Measurements from ENCODE around the gene MSI2. TPM values are rescaled to one million over a fixed set of nuclear protein-coding genes. Genes with fewer than 3 reads are reported as not detected.
A peak's percentile ranks its signal among the peaks of the same experiment; 100 is the strongest.

The MSI2 gene
- total RNA-seq, 2 experiments from 2014 or later, result 131 to 164 TPM

- BruUV-seq (replicated peaks), result no TSS peak
- H3K79me2 ChIP-seq (ENCODE audit: insufficient read depth, low read depth, low read length), result no peaks in the 10 kb centered on the region; the same call in 1 of the 2 replicates
- peak overlapping the region; percentile 19; the same call in 1 of the 2 replicates for H3K4me2 ChIP-seq (ENCODE audit: low read length)
- no peak overlapping the region for H2AFZ ChIP-seq (ENCODE audit: low read length)
- no peak overlapping the region for H3K27ac ChIP-seq (ENCODE audit: low read depth, low read length, poor library complexity, severe bottlenecking)
- H4K20me1 ChIP-seq (ENCODE audit: insufficient read depth, low read length), result no peaks in the 10 kb centered on the region
- no peaks in the 10 kb centered on the region for H3K9me2 ChIP-seq (ENCODE audit: insufficient read depth, low read length)
- intact Hi-C loops (cut with micrococcal nuclease; ENCODE audit: unreplicated experiment), result loop anchor here (5.0 kb wide), 4 partner anchors 42 to 267 kb away; partner anchors contain the start of gene MSI2
- no peak overlapping the region for H3K4me3 ChIP-seq (ENCODE audit: low read depth, low read length, poor library complexity, severe bottlenecking)
- peaks cover 35% of the 10 kb centered on the region for H3K36me3 ChIP-seq (ENCODE audit: insufficient read depth, low read length)
- TF ChIP-seq CTCF (conservative IDR thresholded peaks at IDR 0.05; ENCODE audit: low read length) (peak; percentile 52), EZH2phosphoT487 (IDR thresholded peaks at IDR 0.05; ENCODE audit: borderline replicate concordance, low read depth, low read length) (no peak)
- peaks cover 53% of the 10 kb centered on the region for H3K4me1 ChIP-seq (ENCODE audit: insufficient read depth, low read length, poor library complexity, severe bottlenecking)
- DNase-seq (ENCODE audit: low spot score), result peak; percentile 52
- CTCF ChIA-PET (ENCODE audit: unreplicated experiment), result no interaction called here
- H3K9me3 ChIP-seq (ENCODE audit: low read length), result no peaks in the 10 kb centered on the region
- POLR2A ChIA-PET, result interaction anchor here (1.1 to 1.6 kb wide), 3 partner anchors 12 to 141 kb away, joined by 3 to 7 read pairs (median 5); no protein-coding TSS in a partner anchor
These were observed 143.4 kb downstream of the MSI2 start for GRCh38 chr17:57399690-57400089.

- ChIA-PET POLR2A (interaction anchor here (0.9 to 1.6 kb wide), 4 partner anchors 13 to 142 kb away, joined by 3 to 7 read pairs (median 4); no protein-coding TSS in a partner anchor), CTCF (ENCODE audit: unreplicated experiment) (no interaction called here)
- peaks cover 30% of the 10 kb centered on the region for H3K36me3 ChIP-seq (ENCODE audit: insufficient read depth, low read length)
- no peak overlapping the region for H2AFZ ChIP-seq (ENCODE audit: low read length)
- no peak for TF ChIP-seq EZH2phosphoT487 (IDR thresholded peaks at IDR 0.05; ENCODE audit: borderline replicate concordance, low read depth, low read length)
- TF ChIP-seq CTCF (conservative IDR thresholded peaks at IDR 0.05; ENCODE audit: low read length), result no peak
- intact Hi-C loops (cut with micrococcal nuclease; ENCODE audit: unreplicated experiment), result loop anchor here (5.0 kb wide), 4 partner anchors 43 to 268 kb away; partner anchors contain the start of gene MSI2
- peaks cover 53% of the 10 kb centered on the region for H3K4me1 ChIP-seq (ENCODE audit: insufficient read depth, low read length, poor library complexity, severe bottlenecking)
- no peaks in the 10 kb centered on the region for H4K20me1 ChIP-seq (ENCODE audit: insufficient read depth, low read length)
- H3K79me2 ChIP-seq (ENCODE audit: insufficient read depth, low read depth, low read length), result no peaks in the 10 kb centered on the region; the same call in 1 of the 2 replicates
- no peaks in the 10 kb centered on the region for H3K9me2 ChIP-seq (ENCODE audit: insufficient read depth, low read length)
- no peak overlapping the region for H3K4me2 ChIP-seq (ENCODE audit: low read length)
- H3K27ac ChIP-seq (ENCODE audit: low read depth, low read length, poor library complexity, severe bottlenecking), result no peak overlapping the region
- no peak overlapping the region for H3K4me3 ChIP-seq (ENCODE audit: low read depth, low read length, poor library complexity, severe bottlenecking)
- DNase-seq (ENCODE audit: low spot score), result no peak
- BruUV-seq (replicated peaks), result no TSS peak
- no peaks in the 10 kb centered on the region for H3K9me3 ChIP-seq (ENCODE audit: low read length)
These were observed 144.3 kb downstream of the MSI2 start for GRCh38 chr17:57400648-57401047.
